ENCODE data around the gene CDH13.

CDH13 gene

DNA sequence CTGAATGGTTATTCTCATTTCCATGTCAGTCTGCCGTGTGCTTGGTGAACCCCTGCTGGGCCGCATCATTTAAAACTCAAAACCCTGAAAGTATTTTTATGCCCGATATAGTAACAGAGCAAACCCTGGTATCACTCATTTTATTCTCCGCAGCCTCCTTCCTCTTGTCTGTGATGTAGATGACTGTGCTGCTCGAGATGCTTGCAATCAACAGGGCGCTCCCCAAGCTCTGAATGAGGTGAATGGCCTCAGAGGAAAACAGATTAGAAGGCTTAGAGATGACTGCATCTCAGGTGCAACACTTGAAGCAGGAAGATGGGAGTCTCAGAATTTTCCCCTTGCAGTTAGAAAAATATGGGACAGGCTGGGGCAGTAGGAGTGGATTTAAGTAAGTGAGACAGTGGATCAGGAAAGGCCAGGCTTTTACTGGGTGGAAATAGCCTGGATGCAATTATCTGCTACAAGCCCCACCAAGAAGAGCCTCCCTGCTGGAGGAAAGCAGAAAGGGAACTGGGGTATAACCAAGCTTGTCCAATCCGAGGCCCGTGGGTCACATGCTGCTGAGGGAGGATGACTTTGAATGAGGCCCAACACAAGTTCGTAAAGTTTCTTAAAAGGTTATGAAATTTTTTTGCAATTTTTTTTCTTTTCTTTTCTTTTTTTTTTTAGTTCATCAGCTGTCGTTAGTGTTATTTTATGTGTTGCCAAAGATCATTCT is 166.9 kb downstream of the CDH13 start:
- no peak for DNase-seq

DNA sequence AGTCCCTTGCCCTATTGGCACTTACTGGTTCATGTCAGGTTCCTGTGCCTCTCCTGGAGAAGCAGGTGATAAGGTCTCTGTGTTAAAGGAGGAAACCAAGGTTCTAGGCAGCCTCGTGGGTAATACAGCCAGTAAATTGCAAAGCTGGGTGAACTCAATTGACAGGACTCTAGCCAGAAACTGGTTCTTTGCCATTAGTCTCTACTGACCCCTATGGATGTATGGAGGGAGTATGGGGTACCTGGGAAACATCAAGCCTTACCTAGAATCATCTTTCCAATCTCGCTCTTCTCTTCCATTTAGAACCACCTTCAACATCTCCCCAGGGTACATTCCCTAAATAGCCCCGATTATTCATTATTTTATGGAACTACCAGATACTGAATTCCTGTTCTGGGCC is 169.3 kb downstream of the CDH13 start:
- no peak for DNase-seq

DNA sequence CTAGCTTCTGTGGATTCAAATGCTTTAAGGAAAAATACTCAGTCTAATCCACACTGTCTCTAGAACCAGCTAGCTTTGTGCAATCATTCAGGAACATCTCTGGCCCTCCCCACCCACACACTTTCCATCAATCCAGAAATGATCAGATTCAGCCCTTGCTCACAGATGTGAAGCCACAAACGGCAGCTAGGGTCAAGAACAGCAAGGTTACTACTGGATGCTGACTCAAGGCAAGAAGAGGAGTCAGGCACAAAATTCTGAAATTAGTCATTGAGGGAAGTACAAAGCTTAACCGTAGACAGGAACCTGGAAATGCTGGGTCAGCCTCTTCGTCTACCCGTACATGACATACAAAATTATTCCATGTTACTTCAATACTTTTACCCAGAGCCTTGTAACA is 174.6 kb downstream of the CDH13 start:
- no peak for DNase-seq

DNA sequence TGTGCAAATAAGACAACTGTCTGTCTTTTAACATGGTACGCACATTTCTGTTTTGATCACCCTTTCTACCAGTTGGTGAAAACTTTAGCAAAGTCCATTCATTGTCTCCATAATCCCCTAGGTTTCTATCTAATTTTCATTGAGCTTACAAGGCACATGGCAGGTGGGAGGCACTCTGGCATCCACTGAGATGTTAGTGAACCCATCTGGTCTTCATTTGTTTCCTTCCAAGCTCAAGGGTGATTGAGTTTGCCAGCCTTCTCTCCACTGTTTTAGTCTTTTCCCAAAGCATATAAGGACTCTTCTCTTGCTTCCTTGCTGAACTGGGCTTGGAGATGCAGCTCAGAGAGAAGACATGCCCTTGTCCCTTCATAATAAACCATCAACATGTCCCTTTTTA is 179.1 kb downstream of the CDH13 start:
- no peak for DNase-seq

DNA sequence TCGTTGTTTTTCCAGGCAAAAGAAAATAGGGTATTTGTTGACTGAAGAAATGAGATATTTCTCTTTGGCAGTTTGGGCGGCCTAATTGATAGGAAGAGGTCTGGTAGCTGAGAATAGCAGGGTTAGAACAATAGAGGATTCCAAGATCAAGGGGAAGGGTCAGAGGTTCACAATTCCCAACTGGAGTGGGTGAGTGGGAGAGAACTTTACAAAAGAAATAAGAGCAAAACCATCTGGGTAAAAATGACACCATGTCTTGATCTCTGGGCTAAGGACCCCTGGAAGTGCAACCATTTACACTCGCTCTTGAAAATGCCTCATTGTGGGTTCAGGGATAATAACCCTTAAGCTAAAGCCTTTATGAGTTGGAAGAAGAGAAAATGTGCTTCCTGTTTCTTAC is 180.5 kb downstream of the CDH13 start:
- no peak for DNase-seq

DNA sequence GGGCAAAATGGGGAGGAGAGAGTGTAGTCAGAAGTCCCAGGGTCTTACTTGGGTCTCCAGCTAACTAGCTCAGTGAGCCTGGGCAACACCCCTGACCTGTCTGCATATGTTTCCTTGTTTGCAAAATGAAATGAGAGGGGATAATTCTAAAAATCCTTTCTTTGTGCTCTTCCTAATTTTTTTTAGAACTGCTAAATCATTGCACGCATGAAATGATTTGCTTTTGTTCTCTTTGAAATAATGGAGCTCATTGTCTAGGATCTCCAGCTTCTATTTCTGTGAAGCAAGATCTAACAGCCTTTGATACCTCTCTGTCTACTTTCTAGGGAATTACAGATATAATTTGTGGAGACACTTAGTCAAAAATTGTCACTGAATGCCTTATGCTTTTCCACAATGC is 181.3 kb downstream of the CDH13 start:
- DNase-seq = no peak

DNA sequence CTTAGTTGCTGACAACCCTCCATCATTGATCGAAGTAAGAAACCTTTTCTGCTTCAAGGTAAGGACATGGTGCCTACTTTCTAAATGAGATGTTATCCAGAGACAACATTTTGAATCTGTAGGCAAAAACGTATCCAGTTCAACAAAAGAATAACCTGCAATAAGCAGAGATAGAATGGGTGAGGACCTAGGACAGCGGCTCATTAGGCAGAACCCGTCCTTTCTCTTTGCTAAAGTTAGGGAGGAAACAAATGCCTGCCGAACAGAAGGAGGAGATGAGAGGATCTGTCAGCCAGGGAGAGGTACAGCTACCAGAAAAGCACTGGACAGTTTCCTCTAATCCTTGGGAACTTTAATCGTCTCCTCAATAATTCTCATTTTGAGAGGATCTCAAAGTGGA is 183.3 kb downstream of the CDH13 start:
- no peak for DNase-seq

DNA sequence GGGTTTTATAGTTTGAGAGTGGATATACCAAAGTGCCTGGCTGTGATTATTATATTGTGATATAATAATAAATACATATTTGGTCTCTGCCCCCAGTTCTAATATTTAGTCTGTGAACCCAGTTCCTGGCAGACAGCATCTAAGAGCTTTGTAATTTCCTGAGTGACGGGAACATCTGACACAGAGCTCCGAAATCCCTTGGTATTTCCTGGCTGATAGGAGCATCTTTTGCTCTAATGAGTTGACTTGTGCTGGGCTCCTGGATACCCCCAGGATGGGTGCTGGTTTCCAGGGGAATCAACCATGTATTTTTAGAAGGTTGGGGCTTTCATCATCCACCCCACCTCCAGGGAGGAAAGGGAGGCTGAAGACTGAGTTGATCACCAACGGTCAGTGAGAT is 187.3 kb downstream of the CDH13 start:
- no peak for DNase-seq

DNA sequence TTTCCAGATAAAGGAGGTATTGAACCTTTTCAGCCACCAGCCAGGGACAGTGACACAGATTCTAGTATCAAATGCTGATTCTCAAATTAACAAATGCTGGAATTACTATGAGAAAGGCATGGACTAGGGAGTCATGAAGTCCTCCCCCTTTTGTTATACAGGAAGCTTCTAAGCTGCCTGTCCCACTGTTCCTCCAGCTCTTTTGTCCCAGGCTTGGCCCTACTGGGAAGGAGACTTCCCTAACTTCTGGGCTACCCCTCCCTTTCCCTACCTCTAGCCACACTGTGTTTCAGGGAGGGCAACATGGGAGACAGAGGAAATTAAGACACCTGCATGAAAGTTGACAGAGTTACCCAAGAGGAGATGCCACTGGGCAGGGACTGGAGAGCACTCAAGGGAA is 192.5 kb downstream of the CDH13 start:
- no peak for DNase-seq

DNA sequence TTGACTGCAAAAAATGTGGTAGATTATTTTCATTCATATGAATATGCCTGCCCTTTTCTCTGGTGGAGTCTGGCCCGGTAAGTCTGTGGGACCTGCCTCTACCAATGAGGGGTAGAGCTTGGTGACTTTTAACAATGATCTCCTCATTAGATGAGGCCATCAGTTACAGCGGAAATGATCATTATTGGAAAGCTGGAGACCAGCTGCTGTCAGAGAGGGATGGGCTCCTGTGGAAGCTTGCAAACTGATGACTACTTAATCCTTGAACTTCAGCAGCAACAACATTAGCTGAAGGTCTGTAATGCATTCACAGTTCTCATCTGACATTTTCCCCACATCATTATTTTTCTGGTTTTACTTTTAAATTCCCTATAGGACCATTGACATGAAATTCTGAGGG is 194.1 kb downstream of the CDH13 start:
- no peak for DNase-seq

DNA sequence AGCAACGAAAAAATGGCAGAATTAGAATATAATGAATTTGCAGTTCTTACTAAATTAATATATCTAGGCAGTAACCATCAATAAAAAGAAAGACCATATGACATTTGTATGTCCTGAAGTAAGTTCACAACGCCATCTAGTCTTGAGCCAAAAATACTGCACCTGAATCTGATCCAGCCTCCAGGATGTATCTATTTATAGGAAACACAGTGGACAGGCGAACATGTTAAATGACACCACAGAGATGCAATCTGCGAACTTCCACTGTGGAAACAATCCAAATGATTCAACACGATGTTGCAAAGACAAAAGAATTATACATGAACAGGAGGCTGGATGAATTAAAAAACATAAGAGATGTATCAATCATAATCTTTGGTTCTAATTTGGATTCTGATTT is 197.6 kb downstream of the CDH13 start:
- DNase-seq = no peak

DNA sequence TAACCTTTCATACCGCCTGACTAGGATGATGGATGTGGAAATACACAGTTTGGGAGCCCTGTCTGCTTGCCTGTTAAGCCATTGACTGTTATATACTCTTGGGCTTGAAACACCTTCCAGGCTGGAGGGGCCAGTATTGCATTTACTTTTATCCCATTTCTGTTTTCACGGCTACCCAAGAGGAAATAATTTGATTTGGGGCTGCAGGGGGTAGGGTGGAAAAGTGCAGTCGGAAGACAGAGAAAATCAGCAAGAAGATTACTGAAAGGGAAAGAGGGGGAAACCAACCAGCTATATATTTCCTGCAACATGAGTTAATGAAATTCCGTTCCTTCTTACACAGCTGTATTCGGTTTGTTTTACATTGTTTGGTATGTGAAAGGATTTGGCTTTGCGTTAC is 202.5 kb downstream of the CDH13 start:
- no peak for DNase-seq

DNA sequence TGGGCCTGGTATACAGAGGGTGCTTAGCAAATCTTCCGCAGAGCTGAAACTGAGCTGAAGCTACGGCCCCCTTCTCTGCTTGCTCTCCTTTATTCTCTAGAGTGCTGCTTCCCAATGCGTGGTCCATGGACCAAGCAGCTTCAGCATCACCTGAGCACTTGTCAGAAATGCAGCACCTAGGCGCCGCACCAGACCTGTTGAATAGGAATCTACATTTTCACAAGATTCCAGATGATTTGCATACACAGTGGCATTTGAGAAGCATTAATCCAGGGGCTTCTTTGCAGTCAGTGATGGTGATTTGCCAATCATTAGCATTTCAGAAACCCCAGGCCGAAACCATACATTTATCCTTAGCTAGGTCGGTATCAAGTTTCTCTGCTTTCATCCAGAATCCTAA is 204.2 kb downstream of the CDH13 start:
- no peak for DNase-seq

DNA sequence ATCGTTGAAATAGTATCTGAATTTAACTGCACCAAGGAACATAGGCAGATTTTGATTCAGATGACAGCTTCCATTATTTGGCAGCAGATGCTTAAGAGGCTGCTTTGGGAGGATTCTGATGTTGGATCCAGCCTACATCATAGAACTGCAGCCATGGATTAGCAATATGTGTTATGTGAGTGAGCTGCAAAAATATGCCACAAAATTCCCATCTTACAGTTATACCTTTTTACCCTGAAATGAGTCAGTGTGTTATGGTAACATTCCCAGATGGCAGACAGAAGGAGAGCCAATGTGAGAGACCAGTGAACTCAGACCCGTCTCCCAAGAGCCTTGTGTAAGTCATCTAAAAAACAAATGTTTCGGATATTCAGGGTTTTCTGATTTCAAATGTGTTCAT is 206.1 kb downstream of the CDH13 start:
- DNase-seq = no peak

DNA sequence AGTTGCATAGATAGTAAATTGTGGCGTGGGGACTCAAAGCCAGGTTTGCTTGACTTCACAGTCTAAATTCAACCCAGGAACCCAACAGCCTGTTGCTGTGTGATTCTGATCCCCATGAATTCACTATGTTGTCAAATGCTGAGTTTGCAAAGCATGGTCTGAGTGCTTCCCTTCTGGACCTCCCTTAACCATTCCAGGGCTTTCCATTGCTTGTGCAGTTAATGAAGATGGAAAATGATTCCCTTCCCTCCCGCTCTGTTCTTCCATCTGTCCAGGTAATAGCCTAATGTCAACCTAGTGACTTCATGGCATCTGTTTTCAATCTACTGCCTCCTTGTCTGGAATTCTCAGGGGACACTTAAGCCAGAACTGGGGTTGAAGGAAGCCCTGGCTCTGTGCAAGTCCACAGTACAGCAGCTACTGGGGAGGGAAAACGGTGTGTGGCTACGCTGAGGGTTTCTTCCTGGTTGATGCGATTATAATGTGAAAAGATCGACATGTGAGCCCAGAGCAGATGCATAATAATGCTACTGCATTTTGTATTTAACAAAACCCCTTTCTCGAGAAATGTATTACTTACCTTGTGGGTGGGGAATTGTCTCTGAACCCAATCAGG is 206.7 kb downstream of the CDH13 start:
- DNase-seq = no peak

DNA sequence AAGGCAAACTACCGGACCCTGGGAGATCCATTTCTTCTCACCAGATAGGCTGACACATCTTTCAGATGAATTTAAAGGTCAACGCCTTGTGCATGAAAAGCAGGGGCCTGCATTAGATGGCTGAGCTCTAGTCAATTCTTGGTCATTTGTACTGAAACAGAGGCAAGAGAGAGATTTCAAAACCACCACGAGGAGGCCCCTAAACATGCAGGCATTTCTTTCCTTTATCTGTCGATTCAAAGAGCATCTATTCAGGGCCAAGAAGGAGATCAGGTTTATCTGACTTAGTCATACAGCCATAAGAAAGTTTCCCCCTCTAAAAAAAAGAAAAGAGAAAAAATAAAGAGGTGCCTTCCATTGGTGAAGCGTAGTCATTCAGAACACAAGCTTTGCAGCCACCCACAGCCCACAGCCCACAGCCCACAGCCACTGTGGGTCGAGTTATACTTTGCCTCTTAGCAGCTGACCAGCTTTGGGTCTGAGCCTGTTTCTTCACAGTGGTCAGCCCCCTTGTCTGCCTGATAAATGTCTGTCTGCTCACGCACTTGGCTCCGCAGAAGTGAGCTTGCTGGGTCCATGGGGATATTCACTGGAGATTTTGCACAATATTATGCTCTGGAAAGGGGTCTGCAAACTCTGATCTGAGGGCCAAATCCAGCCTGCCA is 207.5 kb downstream of the CDH13 start:
- DNase-seq = no peak

DNA sequence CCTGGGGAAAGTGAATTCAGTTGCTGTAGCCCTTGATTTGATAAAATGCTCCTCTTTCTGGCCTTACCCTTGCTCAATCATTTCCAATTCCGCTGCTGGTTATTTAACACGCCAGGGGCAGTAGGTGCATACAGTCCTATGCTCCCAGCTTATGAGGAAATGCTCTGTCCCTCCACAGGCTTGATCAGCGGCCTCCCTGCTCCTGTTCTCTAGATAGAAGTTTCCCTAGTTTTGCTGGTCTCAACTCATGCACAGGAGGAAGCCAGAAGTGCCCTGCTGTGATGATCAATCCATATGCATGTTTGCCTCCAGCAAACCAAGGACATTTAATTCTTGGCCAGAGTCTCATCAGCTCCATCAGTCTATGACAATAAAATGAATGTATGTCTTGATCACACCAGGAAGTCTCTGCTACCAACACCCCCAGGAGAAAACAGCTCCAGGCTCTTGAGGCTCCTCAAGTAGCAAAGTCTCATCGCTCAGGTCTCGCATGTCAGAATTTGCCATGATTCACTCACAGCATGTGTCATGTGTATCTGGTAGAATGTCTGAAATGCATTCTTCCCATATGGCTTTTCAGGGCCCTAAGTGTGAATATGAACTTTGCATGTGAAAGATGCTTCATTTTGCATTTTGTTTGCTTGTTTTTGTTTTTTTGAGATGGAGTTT is 208.9 kb downstream of the CDH13 start:
- no peak for DNase-seq

DNA sequence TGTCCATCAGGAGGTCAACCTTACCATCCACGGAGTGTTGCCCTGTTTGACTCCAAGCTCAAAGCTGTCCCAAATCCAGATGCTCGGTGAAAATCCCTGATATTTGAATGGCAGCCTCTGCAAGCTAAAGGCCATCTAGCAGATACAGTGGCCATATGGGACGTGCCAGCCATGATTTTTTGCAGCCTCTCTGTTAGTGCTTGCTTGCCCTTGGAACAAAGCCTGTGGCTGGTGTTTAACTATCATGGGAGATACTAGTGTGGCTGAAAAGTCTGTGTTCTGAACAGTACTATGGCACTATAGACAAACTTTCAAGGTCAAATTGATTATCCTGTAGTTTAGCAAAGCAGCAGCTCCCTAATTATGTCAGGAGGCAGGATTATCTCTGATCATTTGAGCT is 214.3 kb downstream of the CDH13 start:
- no peak for DNase-seq

DNA sequence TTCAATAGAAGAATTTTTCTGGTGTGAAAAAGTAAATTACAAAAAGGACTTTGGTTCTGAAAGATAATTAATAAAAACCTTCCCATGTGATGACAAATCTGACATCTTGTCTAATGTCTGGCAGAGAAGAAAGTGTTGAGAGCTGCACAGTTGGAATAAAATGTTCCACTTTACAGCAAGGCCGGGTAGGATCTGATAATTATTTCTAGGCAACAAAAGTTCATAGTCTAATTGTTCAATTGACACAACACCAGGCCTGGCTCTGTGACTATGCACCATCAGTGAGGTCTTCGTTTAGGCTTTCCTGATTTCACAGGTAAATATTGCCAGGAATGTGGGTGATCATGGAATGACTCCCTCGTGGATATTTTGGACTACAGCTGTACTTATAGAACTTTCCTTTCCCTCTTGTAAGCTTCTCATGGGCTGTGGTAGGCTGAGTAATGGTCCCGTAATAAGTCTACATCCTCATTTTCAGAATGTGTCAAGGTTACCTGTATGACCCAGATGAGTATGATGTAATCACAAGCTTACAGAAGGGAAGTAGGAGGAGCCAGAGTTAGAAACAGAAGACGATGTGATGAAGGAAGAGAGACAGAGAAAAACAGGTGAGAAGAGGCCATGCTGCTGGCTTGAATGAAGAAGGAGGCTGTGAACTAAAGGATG is 217.0 kb downstream of the CDH13 start:
- DNase-seq = no peak

DNA sequence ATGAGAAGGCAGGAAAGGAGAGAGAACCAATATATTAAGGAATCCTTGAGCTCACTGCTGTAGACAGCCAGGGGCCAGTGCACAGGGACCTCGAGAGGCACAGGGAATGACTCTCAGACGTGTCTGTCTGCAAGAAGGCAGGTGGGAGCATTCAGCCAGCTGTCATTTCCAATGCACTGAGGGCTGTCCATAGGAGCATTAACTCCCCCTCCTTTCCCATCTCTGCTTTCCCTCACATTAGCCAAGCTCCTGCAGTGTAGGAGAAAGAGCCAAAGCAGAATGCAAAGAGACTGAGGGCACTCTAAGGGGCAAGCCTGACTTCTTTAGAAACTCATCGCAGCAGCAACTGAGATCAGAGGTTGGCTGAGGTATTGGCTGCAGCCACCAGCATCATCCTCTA is 218.3 kb downstream of the CDH13 start:
- DNase-seq = no peak

DNA sequence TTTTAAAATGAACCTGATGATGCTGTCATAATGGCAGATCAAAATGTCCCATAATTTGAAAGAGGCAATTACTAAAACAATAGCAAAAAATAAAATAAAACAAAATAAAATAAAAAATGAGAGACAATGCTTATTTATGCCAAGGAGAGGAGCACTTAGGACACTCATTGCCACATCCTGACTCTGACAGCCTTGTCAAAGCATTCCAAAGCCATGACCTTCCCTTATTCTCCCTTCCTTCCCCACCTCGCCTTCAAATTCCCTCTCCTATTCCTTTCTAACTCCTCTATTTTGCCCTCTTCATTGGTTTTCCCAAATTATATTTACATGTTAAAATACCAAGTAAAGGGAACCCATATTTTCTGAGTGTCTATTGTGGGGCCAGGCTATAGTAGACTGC is 220.0 kb downstream of the CDH13 start:
- no peak for DNase-seq

DNA sequence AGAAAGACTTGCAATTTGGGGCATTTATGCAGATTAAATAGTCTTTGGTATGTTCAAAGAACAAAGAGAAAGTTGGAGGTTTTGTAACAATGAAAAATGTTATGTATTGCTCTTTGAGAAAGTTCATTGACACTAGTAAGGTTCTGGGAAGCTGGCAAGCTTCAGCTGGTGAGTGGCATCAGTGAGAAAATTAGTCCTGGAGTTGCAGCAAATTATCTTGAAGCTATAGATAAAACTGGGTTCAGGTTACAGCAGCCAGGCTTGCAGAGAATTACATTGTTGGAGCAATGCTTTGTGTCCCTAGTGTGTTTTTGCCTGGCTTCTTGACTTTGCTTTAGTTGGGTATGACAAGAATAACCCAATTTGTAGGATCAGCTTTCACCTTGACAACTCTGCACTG is 221.2 kb downstream of the CDH13 start:
- no peak for DNase-seq

DNA sequence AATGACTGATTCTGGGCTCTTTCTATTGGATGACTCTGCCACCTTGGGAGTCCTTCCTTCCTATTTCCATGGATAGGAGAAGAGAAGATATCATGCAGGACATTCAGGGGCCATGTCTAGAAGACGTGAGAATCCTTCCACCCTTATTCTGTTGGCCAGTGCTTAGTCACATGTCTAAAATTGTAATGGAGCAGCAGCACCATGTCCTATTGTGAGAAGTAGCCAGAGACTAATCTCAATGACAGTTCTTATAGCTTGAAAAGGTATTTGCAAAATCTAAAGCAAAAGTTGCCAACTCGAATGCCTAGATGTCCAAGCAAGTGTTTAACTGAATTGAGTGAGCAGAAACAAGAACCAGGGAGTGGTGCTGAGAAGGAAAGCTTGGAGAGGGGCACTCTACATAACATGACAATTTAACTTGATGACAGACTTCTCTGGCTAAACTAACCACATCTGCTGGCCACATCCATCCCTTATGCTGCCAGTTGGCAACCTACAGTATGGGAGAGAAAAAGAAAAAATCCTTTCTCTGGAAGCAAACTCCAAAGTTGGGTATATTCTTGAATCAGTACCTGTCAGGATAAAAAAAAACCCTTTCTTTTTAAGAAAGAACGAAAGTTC is 225.7 kb downstream of the CDH13 start:
- DNase-seq = no peak

Measured in NK-92 treated with Interleukin-12 subunit alpha and Interleukin-12 subunit beta, amount 100 ng/mL, for 24 hours (cell line).